DMS79 treated with DMSO at 0.1 percent for 48 hours (cell line): ENCODE data around the gene TIPRL.
"Not testable (repeated sequence)": the region's sequence is repeated elsewhere in the genome, so short reads cannot be mapped to it uniquely, and the experiment has no call there.

Experiments used
- DNase-seq: peaks from one replicate; lab custom pipeline; 2025; lab: John Stamatoyannopoulos, UW

Gene TIPRL

DNA sequence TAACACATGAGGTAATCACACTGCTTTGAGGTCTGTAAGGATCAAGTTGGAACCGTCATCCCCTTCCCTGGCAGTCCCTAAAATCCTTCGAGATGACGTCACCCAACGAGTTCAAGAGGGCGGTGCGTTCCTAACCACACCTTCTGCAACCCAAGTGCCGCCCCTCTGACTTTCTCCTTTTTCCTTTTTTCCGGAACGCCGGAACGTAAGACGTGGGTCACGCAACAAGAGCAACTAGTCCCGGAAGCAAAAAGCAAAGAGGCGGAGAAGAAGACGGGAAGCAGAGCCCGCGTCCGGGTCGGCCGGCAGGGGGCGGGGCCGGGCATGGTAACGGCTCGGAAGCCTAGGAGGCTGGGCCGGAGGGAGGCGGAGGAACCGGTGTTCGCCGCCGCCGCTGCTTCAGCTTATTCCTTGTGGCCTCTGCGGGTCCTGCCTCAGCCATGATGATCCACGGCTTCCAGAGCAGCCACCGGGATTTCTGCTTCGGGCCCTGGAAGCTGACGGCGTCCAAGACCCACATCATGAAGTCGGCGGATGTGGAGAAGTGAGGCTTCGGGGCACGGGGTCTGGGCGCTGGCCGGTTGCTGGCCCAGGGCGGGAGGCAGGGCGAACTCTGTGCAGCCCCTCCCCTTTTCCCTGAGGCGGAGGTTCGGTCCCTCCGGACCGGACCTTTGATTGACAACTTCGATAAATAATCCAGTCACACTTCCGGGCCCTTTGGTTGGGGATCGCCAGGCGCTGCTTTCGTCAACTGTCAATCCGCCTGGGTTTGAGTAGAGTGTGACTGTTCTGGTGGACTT lies at the start of gene TIPRL:
TSS of gene TIPRL (plus strand) at position 325 of the 800 bp plus-strand sequence. CDS start at position 441, 116 bp downstream.
- peak; percentile 98 for DNase-seq

DNA sequence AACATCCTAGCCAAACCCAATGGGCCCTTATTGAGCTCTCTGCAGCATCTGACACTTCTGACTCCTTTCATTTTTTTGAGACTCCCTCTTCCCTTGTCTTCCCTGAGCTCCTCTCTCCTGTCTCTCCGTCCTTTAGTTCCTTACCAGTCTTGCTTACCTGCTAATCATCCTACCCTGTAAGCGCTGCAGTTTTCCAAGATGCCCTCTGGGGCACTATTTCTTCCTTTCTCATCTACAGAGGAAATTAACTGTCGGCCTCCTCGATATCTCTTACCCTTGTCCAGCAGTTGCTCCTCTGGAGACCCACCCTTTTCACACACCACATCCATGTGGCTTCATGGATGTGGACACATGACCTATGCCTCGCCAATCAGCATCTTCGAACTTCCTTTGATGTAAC lies 48.8 kb upstream of the TIPRL start:
- DNase-seq = no peak

DNA sequence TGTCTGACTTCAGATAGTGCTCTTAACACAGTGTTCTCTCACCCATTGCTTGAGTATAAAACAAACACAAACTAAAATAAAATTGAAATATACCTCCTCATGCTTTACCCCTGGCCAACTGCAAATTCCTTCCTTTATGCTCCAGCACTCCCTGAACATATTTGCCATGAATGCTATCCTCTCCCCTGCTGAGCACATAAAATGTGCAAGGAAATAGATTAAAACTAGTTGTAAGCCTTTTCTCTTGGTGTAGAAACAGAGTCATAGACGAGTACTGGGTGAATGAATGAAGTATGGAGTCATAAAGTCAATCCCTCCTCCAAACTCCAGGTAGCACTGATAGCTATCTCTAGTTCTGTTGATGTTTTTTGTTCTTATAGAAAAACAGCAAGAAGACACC lies 44.6 kb upstream of the TIPRL start:
- no peak for DNase-seq

DNA sequence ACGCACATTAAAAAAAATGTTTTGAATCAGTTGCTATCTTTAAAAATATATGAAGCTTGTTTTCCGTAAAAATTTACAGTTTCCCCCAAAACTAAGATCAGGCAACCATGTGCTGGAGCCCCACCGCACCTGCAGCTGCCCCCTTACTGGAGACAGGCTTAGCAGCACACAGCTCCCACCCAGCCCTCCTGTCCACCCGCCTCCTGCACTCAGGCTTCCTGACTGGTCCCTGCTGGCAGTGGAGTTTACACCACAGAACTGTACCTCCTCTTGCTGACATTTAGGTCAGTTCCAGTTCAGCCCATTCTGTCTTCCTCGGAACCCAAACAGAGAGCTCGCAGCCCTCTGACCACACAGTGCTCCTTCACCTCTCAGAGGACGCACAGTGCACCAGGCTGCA lies 44.1 kb upstream of the TIPRL start:
- no peak for DNase-seq

DNA sequence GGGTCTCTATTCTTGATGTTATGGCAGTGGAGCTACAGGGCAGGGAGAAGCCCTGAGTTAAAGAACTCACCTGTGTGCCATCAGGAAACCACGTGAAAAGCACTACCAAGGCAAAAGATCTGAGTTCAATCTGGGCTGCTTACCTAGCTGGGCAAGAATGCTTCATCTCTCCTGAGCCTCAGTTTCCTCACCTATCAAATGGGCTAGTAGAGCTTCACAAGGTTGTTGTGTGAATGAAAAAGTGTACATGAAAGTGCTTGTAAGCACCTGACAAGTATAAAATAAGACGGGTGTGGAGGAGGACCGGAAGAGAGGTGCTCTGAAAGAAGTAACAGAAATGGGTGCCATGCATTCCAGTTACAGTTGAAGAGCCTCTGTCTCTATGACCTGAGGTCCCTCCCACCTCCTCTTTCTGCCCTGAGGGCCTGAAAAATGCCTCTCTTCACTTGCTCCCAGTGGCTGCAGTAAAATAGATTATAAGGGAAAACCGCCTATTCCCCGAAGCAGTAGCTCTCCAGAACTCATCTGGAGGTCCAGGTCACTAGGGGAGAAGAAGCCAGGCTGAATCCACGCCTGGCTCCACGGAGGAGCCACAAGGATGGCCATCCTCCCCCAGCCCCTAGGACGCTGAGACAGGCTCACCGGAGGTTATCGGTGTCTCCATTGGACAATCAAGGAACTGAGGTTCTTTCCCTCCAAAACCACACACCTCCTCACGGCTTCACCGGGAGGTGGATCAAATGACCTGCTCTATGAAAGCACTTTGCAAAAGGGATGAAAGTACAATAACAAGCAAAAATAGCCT lies 43.4 kb upstream of the TIPRL start:
- DNase-seq = peak; percentile 25

DNA sequence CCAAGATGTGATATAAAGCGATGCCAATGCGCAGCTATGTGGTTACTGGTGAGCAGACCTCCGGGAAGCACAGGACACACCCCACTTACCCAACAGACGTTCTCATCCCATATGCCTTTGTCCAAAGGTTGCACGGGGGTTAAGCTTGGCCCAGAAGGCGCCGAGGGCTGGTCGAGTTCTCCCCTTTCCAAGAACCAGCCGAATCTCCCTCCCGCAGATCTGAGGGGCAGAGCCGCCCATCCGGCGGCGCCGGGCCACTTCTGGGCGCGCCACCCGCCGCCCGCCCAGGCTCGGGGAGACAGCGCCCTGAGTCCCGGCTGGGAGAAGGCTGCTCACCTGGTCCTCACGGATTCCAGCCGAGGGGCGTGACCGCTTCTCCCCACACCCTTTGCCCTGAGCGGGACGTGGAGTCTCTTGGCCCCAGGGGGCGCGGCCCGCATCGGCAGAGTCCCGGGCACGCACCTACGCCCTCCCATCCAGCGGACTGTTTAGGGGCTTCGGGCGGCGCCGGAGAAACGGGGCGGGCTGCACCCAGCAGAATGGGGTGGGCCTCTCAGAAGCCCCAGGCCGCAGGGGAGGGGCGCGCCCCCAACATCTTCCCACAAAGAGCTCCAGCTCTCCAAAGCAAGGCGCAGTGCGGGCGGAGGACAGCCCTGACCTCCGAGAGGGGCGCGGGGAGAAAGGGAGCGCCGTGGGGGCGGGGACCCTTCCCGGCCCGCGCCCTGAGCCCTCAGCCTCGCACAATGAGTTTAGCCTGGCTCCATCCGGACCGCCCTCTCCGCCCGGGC lies 42.6 kb upstream of the TIPRL start:
- no peak for DNase-seq

DNA sequence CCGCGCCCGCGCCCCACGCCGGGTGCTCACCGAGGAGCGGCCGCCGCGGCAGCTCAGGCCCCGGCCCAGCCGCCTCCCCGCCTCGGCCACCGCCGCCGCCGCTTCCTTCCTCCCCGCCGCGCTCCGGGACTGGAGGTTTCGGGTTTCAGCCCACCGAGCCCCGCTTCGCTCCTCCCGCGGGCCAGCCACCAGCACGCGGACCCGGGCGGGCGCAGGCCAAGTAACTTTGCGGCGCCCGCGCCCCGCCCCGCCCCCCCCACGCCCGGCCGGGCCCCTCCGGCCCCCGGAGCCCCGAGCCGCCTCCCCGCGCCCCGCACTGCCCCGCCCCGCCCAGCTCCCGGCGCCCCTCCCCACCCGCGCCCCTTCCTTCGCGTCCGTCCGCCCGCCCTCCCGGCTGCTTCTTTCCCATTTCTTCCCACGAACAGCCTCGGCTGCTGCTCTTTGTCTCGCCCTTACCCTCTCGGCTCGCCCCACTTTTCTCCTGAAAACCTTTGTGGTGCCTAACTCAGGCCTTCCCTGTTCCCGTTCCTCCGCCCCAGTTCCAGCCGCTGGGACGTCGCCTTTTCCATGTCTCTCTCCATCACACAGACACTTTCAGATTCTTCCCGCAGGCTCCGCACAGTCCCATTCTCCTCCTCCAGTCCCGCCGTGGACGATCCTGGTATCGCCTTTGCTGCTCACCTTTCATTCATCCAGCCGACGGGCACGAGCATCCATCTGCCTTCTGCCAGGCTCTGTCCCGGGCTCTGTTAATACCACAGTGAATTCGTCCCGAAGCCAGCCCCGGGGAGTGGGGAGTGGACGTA lies 41.9 kb upstream of the TIPRL start, which contains the start of gene GPR161:
TSS of gene GPR161 (minus strand) at position 222 of the 806 bp plus-strand sequence. CDS start 32,080 bp downstream, outside the sequence.
- DNase-seq = peak; percentile 46

DNA sequence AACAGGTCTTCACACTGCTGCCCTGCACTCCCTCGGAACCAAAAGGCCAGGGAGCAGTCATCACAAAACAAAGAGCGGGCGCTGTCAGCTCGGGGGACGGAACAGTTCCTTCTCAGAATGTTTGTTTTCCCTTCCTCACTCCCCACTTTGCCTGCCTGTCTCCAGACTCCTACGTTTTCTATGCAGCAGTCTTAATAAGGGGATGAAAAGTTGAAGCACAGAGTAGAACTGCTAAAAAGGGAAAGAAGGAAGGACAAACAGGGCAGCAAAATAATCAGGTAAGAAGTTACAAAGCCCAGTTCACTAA lies 41.3 kb upstream of the TIPRL start:
- DNase-seq = peak; percentile 46

DNA sequence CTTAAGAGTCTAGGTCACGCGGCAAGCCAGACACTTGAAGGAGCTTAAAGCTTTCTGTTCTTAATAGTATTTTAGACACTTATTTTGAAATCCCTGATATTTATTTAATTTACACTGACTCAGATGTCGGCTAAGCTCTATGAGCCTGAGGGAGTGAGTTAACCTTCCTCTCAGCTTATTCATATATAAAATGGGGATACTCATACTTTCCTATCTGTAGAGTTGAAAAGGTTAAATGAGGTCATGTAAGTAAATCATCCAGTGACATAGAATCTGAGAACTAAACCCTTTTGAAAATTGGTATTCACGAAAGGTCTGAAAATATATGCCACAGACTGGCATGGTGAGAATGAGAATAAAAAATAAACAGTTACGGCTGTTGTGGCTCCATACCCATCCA lies 40.6 kb upstream of the TIPRL start:
- DNase-seq = no peak

DNA sequence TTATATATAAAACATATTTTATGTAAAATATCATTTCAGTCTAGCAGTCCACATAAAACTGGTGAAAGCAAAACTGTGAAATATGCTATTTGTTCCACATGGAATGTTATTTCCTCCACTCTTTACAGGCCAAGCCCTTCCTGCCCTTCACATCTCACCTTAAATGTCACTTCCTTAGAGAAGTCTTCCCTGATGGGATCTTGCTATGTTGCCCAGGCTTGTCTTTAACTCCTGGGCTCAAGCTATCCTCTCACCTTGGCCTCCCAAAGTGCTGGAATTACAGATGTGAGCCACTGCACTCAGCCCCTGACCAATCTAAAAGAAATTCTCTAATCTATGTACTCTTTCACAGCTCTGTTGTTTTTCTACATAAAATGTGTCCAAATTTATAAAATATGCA lies 39.7 kb upstream of the TIPRL start:
- DNase-seq = no peak

DNA sequence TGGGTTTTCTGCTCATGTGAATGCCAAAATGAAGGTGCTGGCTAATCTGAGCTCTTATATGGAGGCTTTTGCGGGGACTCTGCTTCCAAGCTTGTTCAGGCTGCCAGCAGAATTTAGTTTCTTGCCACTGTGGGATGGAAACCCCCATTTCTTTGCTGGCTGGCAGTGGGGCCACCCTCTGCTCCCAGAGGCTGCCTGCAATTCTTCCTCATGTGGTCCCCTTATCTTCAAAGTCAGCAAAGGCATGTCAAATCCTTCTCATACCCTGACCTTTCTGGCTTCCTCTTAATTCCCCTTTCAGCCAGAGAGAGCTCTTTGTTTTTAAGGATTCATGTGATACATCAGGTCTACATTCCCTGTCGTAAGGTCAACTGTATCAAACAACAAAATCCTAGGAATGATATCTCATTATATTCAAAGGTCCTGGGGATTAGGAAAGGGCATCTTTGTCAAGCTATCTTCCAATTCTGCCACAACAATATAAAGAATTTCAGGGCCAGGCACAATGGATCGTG lies 36.8 kb upstream of the TIPRL start:
- no peak for DNase-seq

DNA sequence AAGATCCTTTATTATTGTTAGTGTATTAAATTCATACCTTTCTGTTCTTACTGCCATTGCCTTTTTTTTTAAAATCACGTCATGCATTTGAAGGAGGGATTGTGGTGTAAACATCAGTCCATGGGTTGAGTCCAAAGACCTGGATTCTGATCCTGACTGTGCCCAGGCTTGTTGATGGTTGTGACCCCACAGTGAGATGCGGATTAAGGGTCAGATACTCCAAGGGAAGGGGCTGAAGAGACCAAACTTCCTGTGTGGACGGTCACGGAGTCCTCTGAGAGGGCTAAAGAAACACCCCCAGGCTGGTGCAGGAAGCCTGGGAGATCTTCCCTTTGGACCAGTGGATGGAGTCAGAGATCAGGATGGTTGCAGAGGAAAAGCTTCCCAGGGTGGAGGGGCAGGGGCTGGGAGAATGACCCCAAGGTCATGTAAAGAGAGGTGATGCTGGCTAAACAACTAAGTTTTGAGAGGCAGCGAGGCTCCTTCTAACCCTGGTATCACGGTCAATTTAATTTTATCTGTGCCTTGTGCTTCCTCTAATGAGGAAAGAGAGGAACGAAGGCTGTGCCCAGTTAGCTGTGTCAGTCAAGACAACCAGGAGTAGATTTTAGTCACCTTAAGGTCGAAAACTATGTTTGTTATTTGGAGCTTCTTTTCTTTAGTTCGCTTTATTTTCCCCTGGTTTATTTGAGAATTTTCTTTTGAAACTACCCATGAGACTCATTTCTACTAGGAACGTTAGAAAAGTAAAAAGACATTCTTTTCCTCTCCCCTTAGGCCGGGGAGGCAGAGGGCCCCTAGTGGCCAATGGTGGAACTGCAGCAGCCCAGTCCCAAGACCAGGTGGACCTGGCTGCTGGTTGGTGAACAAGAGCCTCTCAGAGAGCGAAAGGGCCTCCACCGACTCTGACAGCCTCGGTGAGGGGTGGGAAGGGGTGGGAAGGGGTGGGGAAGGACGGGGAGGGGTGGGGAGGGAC lies 33.3 kb upstream of the TIPRL start:
- DNase-seq = peak; percentile 77

DNA sequence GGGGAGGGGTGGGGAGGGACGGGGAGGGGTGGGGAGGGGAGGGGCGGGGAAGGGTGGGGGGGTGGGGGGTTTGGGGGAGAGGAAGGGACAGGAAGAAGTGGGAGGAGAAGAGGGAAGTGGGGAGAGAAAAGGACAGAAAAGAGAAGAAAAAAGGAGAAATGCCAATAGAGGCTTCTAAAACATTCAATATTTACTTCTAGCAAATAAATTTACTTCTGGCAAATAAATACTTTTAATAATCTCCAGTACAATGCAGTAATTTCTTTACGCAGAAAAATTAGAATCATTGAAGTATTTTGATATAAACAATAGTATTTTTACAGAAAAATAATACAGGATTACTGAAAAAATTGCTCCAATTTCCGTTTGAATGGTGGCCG lies 32.6 kb upstream of the TIPRL start:
- no peak for DNase-seq

DNA sequence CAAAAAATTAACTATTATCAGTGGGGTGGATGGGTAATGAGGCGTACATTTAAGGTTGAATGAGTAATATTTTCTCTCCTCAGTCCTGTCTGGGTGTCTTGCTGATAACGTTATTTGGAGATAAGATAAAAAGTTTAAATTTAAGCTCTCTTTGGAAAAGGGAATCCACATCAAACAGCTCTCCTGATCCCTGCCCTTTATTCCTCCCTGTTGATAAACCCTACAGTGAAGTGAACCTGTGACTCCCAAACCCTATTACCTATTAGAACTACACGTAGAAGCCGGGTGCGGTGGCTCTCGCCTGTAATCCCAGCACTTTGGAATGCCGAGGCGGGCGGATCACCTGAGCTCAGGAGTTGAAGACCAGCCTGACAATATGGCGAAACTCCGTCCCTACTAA lies 32.1 kb upstream of the TIPRL start:
- DNase-seq = no peak

DNA sequence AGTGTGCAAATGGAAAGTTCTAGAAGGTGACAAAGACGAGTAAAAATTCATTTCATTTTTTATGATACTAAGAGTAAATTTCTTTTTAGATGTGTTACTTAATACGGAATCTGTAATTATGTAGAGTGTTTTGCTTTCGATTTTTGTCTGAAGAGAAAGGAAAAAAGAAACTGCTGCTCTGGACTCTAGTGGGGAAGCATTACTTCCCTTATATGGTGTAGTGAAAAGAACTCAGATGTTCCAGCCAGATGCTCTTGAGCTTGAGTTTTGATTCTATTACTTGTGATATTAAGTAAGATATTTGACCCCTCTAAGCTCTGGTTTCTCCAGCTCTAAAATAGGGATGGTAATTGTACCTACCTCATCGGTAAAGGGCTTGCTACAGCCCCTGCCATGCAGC lies 29.8 kb upstream of the TIPRL start:
- DNase-seq = no peak

DNA sequence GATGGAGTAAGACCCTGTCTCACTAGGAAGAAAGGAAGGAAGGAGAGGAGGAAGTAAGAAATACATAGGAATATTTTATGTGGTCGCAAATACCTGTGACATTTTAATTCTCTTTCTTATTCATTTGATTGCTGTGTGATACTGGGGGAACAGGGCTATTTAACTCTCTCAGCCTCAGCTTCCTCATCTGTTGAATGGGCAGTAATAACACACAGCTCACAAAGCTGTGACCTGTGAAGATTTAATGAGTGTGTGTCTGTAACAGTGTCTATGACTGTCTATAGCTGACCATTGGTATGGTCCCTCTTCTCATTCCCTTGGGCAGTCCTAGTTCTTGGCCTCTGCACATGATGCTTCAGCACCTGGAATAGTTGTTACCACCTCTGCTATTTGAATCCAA lies 28.5 kb upstream of the TIPRL start:
- DNase-seq = no peak

DNA sequence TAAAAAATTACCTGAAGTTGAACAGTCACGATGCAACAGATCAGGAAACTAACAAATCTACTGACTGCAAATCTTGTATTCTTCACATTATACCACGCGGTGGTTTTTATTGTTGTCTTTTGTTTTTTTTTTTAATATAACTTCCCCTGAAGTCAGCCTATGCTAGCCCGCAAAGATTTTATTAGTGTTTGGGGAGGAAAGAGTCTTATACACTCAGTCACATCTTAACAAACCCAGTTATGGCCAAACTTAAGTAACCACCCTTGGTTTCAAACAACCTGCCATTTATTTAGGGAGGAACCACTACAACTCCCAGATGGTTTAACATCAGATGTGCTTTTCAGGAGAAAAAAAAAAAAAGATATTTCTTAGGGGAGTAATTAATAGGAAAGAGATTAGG lies 26.8 kb upstream of the TIPRL start:
- DNase-seq = no peak

DNA sequence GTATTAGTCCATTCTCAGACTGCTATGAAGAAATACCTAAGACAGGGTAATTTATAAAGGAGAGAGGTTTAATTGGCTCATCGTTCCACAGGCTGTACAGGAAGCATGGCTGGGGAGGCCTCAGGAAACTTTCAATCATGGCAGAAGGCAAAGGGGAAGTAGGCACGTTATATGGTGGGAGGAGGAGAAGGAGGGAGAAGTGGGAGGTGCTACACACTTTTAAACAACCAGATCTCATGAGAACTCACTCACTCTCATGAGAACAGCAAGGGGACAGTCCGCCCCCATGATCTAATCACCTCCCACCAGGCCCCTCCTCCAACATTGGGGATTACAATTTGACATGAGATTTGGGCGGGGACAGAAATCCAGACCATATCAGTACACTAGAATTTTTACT lies 24.1 kb upstream of the TIPRL start:
- not testable (repeated sequence) for DNase-seq

DNA sequence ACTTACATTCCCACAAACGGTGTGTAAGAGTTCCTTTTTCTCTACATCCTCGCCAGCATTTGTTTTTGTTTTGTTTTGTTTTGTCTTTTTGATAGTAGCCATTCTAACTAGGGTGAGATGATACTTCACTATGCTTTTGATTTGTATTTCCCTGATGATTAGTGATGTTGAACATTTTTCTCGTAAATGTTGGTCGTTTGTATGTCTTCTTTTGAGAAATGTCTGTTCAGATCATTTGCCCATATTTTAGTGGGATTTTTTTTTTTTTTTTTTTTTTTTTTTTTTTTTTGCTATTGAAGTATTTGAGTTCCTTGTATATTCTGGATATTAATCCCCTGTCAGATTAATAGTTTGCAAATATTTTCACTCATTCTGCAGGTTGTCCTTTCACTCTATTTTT lies 22.9 kb upstream of the TIPRL start:
- no peak for DNase-seq

DNA sequence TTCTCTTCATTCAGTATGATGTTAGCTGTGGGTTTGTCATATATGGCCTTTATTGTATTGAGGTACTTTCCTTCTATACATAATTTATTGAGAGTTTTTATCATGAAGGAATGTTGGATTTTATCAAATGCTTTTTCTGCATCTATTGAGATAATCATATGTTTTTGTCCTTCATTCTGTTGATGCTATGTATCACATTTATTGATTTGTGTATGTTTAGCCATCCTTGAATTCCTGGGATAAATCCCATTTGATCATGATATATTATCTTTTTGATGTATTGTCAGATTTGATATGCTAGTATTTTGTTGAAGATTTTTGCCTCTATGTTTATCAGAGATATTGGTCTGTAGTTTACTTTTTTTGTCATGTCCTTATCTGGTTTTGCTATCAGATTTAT lies 21.1 kb upstream of the TIPRL start:
- no peak for DNase-seq
